ENCODE results near the gene CFAP90.

The CFAP90 gene

GRCh38 chr5:7813007-7813406 lies 37.9 kb downstream of the CFAP90 start:
- no peaks in the 10 kb centered on the region for H3K36me3 ChIP-seq (ENCODE audit: low read length)
- no peaks in the 10 kb centered on the region for H3K79me2 ChIP-seq (ENCODE audit: insufficient read depth, low read length)
- H3K27me3 ChIP-seq (ENCODE audit: low read length): no peaks in the 10 kb centered on the region

GRCh38 chr5:7811715-7812114 lies 39.2 kb downstream of the CFAP90 start:
- no peaks in the 10 kb centered on the region for H3K79me2 ChIP-seq (ENCODE audit: insufficient read depth, low read length)
- H2AFZ ChIP-seq (ENCODE audit: low read depth, low read length, severe bottlenecking): no peak overlapping the region
- H3K9ac ChIP-seq (ENCODE audit: low read length): no peak overlapping the region
- H3K9me3 ChIP-seq (ENCODE audit: insufficient read depth, low read length): no peaks in the 10 kb centered on the region
- H3F3A ChIP-seq (ENCODE audit: insufficient read depth): no peaks in the 10 kb centered on the region
- no peak overlapping the region for H3K27ac ChIP-seq (ENCODE audit: low read depth, low read length)
- TF ChIP-seq CTCF (IDR thresholded peaks at IDR 0.05; ENCODE audit: insufficient read depth, low read length, poor library complexity, severe bottlenecking) (no peak), EZH2phosphoT487 (conservative IDR thresholded peaks at IDR 0.05; ENCODE audit: low read length) (no peak)
- H4K20me1 ChIP-seq (ENCODE audit: low read depth, low read length): no peaks in the 10 kb centered on the region
- no peaks in the 10 kb centered on the region for H3K27me3 ChIP-seq (ENCODE audit: low read length)
- H3K9me2 ChIP-seq (replicated peaks; ENCODE audit: insufficient read depth, low read length): no peaks in the 10 kb centered on the region
- H3K4me2 ChIP-seq (ENCODE audit: low read depth, low read length, poor library complexity, severe bottlenecking): no peak overlapping the region
- H3K36me3 ChIP-seq (ENCODE audit: low read length): no peaks in the 10 kb centered on the region
- H3K4me3 ChIP-seq (ENCODE audit: insufficient read depth, low read length, poor library complexity, severe bottlenecking): no peak overlapping the region

More at GRCh38 chr5:7813007-7813406, 37.9 kb downstream of the CFAP90 start:
- Histone ChIP-seq H3K4me2 (ENCODE audit: low read depth, low read length, poor library complexity, severe bottlenecking) (no peak overlapping the region), H4K20me1 (ENCODE audit: low read depth, low read length) (no peaks in the 10 kb centered on the region), H3F3A (ENCODE audit: insufficient read depth) (no peaks in the 10 kb centered on the region), H3K9me2 (replicated peaks; ENCODE audit: insufficient read depth, low read length) (no peaks in the 10 kb centered on the region), H2AFZ (ENCODE audit: low read depth, low read length, severe bottlenecking) (no peak overlapping the region), H3K27ac (ENCODE audit: low read depth, low read length) (no peak overlapping the region), H3K9ac (ENCODE audit: low read length) (no peak overlapping the region), H3K9me3 (ENCODE audit: insufficient read depth, low read length) (no peaks in the 10 kb centered on the region), H3K4me3 (ENCODE audit: insufficient read depth, low read length, poor library complexity, severe bottlenecking) (no peak overlapping the region)
- TF ChIP-seq EZH2phosphoT487 (conservative IDR thresholded peaks at IDR 0.05; ENCODE audit: low read length): no peak

GRCh38 chr5:7808998-7809397 lies 41.9 kb downstream of the CFAP90 start:
- Histone ChIP-seq H3K9me2 (replicated peaks; ENCODE audit: insufficient read depth, low read length) (no peaks in the 10 kb centered on the region), H3K79me2 (ENCODE audit: insufficient read depth, low read length) (no peaks in the 10 kb centered on the region), H3K27me3 (ENCODE audit: low read length) (no peaks in the 10 kb centered on the region), H3K4me2 (ENCODE audit: low read depth, low read length, poor library complexity, severe bottlenecking) (no peak overlapping the region), H4K20me1 (ENCODE audit: low read depth, low read length) (no peaks in the 10 kb centered on the region), H3F3A (ENCODE audit: insufficient read depth) (no peaks in the 10 kb centered on the region), H3K27ac (ENCODE audit: low read depth, low read length) (no peak overlapping the region), H3K4me3 (ENCODE audit: insufficient read depth, low read length, poor library complexity, severe bottlenecking) (no peak overlapping the region), H3K9me3 (ENCODE audit: insufficient read depth, low read length) (no peaks in the 10 kb centered on the region), H2AFZ (ENCODE audit: low read depth, low read length, severe bottlenecking) (no peak overlapping the region), H3K9ac (ENCODE audit: low read length) (no peak overlapping the region), H3K36me3 (ENCODE audit: low read length) (no peaks in the 10 kb centered on the region)
- TF ChIP-seq EZH2phosphoT487 (conservative IDR thresholded peaks at IDR 0.05; ENCODE audit: low read length): no peak

- Histone ChIP-seq H3K4me2 (ENCODE audit: low read depth, low read length, poor library complexity, severe bottlenecking) (no peak overlapping the region), H3K9me3 (ENCODE audit: insufficient read depth, low read length) (no peaks in the 10 kb centered on the region), H3K27me3 (ENCODE audit: low read length) (no peaks in the 10 kb centered on the region), H3K9ac (ENCODE audit: low read length) (no peak overlapping the region), H3F3A (ENCODE audit: insufficient read depth) (no peaks in the 10 kb centered on the region), H2AFZ (ENCODE audit: low read depth, low read length, severe bottlenecking) (no peak overlapping the region), H4K20me1 (ENCODE audit: low read depth, low read length) (no peaks in the 10 kb centered on the region), H3K27ac (ENCODE audit: low read depth, low read length) (no peak overlapping the region), H3K36me3 (ENCODE audit: low read length) (no peaks in the 10 kb centered on the region), H3K79me2 (ENCODE audit: insufficient read depth, low read length) (no peaks in the 10 kb centered on the region), H3K9me2 (replicated peaks; ENCODE audit: insufficient read depth, low read length) (no peaks in the 10 kb centered on the region), H3K4me3 (ENCODE audit: insufficient read depth, low read length, poor library complexity, severe bottlenecking) (no peak overlapping the region)
- TF ChIP-seq CTCF (IDR thresholded peaks at IDR 0.05; ENCODE audit: insufficient read depth, low read length, poor library complexity, severe bottlenecking) (no peak), EZH2phosphoT487 (conservative IDR thresholded peaks at IDR 0.05; ENCODE audit: low read length) (no peak)
Observed at GRCh38 chr5:7805379-7805778, 45.6 kb downstream of the CFAP90 start.
